Stomach (tissue), 4 donors: ENCODE data around the gene OPCML.

Experiments used
- CTCF ChIP-seq, 7 experiments: fragments of 450-650 bp in 4 of 7; fragments of 200-600 bp in 3 of 7; sonication (generic) in 3 of 7; IDR thresholded peaks; one replicate each; pipeline ENCODE4 v1.5.1; 2016 to 2019; ENCODE audit warnings: antibody characterized with exemption in 7 of 7, control low read depth in 2 of 7, mild to moderate bottlenecking in 1 of 7
- POLR2A ChIP-seq, 4 donors: fragments of 450-650 bp; IDR thresholded peaks; one replicate each; pipeline ENCODE4 v1.6.1; 2016; ENCODE audit warnings: antibody characterized with exemption in 4 of 4, control low read depth in 2 of 4, mild to moderate bottlenecking in 1 of 4, moderate library complexity in 1 of 4
- POLR2AphosphoS5 ChIP-seq, 3 donors: sonication (generic); formaldehyde crosslinking; IDR thresholded peaks; one replicate each; pipeline ENCODE4 v1.6.1; 2016; ENCODE audit warnings: antibody characterized with exemption in 3 of 3

GRCh38 chr11:132718711-132719671 lies 813.3 kb downstream of the OPCML start:
- TF ChIP-seq CTCF (IDR thresholded peaks at IDR 0.05) = no peak
- no peak for TF ChIP-seq POLR2A (IDR thresholded peaks at IDR 0.05)
- no peak for TF ChIP-seq POLR2AphosphoS5 (IDR thresholded peaks at IDR 0.05)
